Measurements from ENCODE around the gene LCE1C.

Gene LCE1C

DNA sequence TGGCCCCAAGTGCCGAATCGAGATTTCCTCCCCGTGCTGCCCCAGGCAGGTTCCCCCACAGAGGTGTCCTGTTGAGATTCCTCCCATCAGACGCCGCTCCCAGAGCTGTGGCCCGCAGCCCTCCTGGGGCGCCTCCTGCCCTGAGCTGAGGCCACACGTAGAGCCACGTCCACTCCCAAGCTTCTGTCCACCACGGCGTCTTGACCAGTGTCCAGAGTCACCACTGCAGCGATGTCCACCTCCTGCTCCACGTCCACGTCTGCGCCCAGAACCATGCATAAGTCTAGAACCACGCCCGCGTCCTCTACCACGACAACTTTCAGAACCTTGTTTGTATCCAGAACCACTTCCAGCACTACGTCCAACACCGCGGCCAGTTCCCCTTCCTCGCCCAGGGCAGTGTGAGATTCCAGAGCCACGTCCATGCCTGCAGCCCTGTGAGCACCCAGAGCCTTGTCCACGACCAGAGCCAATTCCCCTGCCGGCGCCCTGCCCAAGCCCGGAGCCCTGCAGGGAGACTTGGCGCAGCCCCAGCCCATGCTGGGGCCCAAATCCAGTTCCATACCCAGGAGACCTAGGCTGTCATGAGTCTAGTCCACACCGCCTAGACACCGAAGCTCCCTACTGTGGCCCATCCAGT lies 45.8 kb downstream of the LCE1C start (continued):
- TF ChIP-seq ZBTB49 (tag by site-specific recombination; IDR thresholded peaks at IDR 0.05; ENCODE audit: low read depth) (no peak), ZNF112 (tag by site-specific recombination; IDR thresholded peaks at IDR 0.05) (no peak), ZNF777 (tag by site-specific recombination; IDR thresholded peaks at IDR 0.05; ENCODE audit: borderline replicate concordance) (no peak), SALL2 (tag by site-specific recombination; IDR thresholded peaks at IDR 0.05; ENCODE audit: borderline replicate concordance) (no peak), ZNF529 (tag by site-specific recombination; IDR thresholded peaks at IDR 0.05; ENCODE audit: insufficient replicate concordance) (no peak)

DNA sequence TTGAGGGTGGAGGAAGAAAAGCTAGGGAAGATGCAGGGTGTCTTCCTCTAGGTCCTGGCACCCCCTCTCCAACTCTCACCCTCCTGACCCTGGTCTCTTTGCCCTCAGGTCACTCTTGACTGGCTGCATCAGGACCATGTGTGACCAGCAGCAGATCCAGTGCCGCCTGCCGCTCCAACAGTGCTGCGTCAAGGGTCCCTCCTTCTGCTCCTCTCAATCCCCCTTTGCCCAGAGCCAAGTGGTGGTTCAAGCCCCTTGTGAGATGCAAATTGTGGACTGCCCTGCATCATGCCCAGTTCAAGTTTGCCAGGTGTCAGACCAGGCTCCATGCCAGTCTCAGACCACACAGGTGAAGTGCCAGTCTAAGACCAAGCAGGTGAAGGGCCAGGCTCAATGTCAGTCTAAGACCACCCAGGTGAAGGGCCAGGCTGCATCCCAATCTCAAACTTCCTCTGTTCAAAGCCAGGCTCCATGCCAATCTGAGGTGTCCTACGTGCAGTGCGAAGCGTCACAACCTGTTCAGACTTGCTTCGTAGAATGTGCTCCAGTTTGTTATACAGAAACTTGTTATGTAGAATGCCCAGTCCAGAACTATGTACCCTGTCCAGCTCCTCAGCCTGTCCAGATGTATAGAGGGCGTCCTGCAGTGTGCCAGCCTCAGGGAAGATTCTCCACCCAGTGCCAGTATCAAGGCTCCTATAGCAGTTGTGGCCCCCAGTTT lies 46.8 kb downstream of the LCE1C start:
- POLR2A ChIA-PET, result no interaction called here
- Histone ChIP-seq H3K36me3 (ENCODE audit: control insufficient read depth in 2 of 2, insufficient read depth in 1 of 2, low read length in 2 of 2) (no peaks in the 10 kb centered on the region), H3K4me1 (ENCODE audit: control insufficient read depth, insufficient read depth, low read length) (no peaks in the 10 kb centered on the region), H3K4me3 (ENCODE audit: low read depth, low read length) (no peak overlapping the region), H3K27ac (ENCODE audit: extremely low read depth, low read depth, low read length) (no peak overlapping the region), H3K9me3 (ENCODE audit: control insufficient read depth, insufficient read depth, low read depth, low read length) (no peaks in the 10 kb centered on the region)
- TF ChIP-seq PRDM1 (tag by site-specific recombination; IDR thresholded peaks at IDR 0.05) (no peak), TCF7L2 (IDR thresholded peaks at IDR 0.05; ENCODE audit: borderline replicate concordance, low read depth, low read length) (no peak), OSR2 (tag by site-specific recombination; IDR thresholded peaks at IDR 0.05) (no peak), ZNF302 (tag by site-specific recombination; IDR thresholded peaks at IDR 0.05; ENCODE audit: low read depth) (no peak), EGR2 (tag by site-specific recombination; IDR thresholded peaks at IDR 0.05; ENCODE audit: low read depth) (no peak), ZNF629 (tag by site-specific recombination; IDR thresholded peaks at IDR 0.05) (no peak), ZBTB17 (tag by site-specific recombination; IDR thresholded peaks at IDR 0.05) (no peak), INSM2 (tag by site-specific recombination; IDR thresholded peaks at IDR 0.05) (no peak), ZFHX2 (tag by site-specific recombination; conservative IDR thresholded peaks at IDR 0.05) (no peak), ZEB2 (tag by site-specific recombination; IDR thresholded peaks at IDR 0.05) (no peak), KLF9 (tag by site-specific recombination; IDR thresholded peaks at IDR 0.05; ENCODE audit: low read depth) (no peak), ZBTB20 (tag by site-specific recombination; IDR thresholded peaks at IDR 0.05) (no peak)
- TF ChIP-seq, protein P1, sequence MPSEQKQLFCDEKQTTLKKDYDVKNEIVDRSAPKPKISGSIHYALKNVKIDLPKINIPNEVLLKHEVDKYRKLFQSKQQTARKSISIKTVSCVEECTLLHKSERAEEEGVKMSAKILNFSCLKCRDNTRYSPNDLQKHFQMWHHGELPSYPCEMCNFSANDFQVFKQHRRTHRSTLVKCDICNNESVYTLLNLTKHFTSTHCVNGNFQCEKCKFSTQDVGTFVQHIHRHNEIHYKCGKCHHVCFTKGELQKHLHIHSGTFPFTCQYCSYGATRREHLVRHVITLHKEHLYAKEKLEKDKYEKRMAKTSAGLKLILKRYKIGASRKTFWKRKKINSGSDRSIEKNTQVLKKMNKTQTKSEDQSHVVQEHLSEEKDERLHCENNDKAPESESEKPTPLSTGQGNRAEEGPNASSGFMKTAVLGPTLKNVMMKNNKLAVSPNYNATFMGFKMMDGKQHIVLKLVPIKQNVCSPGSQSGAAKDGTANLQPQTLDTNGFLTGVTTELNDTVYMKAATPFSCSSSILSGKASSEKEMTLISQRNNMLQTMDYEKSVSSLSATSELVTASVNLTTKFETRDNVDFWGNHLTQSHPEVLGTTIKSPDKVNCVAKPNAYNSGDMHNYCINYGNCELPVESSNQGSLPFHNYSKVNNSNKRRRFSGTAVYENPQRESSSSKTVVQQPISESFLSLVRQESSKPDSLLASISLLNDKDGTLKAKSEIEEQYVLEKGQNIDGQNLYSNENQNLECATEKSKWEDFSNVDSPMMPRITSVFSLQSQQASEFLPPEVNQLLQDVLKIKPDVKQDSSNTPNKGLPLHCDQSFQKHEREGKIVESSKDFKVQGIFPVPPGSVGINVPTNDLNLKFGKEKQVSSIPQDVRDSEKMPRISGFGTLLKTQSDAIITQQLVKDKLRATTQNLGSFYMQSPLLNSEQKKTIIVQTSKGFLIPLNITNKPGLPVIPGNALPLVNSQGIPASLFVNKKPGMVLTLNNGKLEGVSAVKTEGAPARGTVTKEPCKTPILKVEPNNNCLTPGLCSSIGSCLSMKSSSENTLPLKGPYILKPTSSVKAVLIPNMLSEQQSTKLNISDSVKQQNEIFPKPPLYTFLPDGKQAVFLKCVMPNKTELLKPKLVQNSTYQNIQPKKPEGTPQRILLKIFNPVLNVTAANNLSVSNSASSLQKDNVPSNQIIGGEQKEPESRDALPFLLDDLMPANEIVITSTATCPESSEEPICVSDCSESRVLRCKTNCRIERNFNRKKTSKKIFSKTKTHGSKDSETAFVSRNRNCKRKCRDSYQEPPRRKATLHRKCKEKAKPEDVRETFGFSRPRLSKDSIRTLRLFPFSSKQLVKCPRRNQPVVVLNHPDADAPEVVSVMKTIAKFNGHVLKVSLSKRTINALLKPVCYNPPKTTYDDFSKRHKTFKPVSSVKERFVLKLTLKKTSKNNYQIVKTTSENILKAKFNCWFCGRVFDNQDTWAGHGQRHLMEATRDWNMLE (tag by site-specific recombination; conservative IDR thresholded peaks at IDR 0.05; ENCODE audit: low read depth), result no peak
- CTCF ChIA-PET, result interaction anchor here (0.6 to 1.0 kb wide), 2 partner anchors 106 to 425 kb away, joined by 3 to 4 read pairs; no protein-coding TSS in a partner anchor

Data from HEK293 (cell line).